Hepatocyte (in vitro differentiated cells): ENCODE measurements around the gene HNRNPR. TPM values are rescaled to one million over a fixed set of nuclear protein-coding genes. Genes with fewer than 3 reads are reported as not detected.
"Not testable (repeated sequence)": the region's sequence is repeated elsewhere in the genome, so short reads cannot be mapped to it uniquely, and the experiment has no call there.

Experiments
- DNase-seq: peaks from one replicate; pipeline ENCODE4 v3.0.0-alpha.2; 2016; ENCODE audit warnings: low spot score
- H2AFZ ChIP-seq: fragments of 200-600 bp; sonication (generic); 2 replicates; pipeline ENCODE4 v1.6.0; 2016; ENCODE audit warnings: antibody characterized with exemption, mild to moderate bottlenecking
- H3K27ac ChIP-seq: fragments of 200-600 bp; sonication (generic); 2 replicates; pipeline ENCODE4 v1.5.1; 2016; ENCODE audit warnings: mild to moderate bottlenecking
- H3K27me3 ChIP-seq: fragments of 200-600 bp; sonication (generic); 2 replicates; pipeline ENCODE4 v1.6.1; 2016
- H3K36me3 ChIP-seq: fragments of 200-600 bp; sonication (generic); replicated peaks from 2 replicates; pipeline ENCODE4 v1.5.1; 2016; ENCODE audit warnings: low read depth; ENCODE audit not compliant: insufficient read depth
- H3K4me1 ChIP-seq: fragments of 200-600 bp; sonication (generic); 2 replicates; pipeline ENCODE4 v1.5.1; 2016; ENCODE audit warnings: mild to moderate bottlenecking, moderate library complexity; ENCODE audit not compliant: insufficient read depth
- H3K4me2 ChIP-seq: fragments of 200-600 bp; sonication (generic); 2 replicates; pipeline ENCODE4 v1.6.0; 2016
- H3K4me3 ChIP-seq: fragments of 200-600 bp; sonication (generic); 2 replicates; pipeline ENCODE4 v1.5.1; 2016; ENCODE audit warnings: mild to moderate bottlenecking
- H3K79me2 ChIP-seq: fragments of 200-600 bp; sonication (generic); 2 replicates; pipeline ENCODE4 v1.6.0; 2017; ENCODE audit warnings: mild to moderate bottlenecking
- H3K9me2 ChIP-seq: fragments of 200-600 bp; sonication (generic); replicated peaks from 2 replicates; pipeline ENCODE4 v1.6.0; 2017; ENCODE audit warnings: mild to moderate bottlenecking; ENCODE audit not compliant: insufficient read depth
- H3K9me3 ChIP-seq: fragments of 200-600 bp; sonication (generic); 2 replicates; pipeline ENCODE4 v1.5.1; 2016; ENCODE audit warnings: low read depth, mild to moderate bottlenecking
- H4K20me1 ChIP-seq: fragments of 200-600 bp; sonication (generic); 2 replicates; pipeline ENCODE4 v1.6.0; 2016; ENCODE audit warnings: mild to moderate bottlenecking; ENCODE audit not compliant: insufficient read depth, poor library complexity, severe bottlenecking
- EZH2 ChIP-seq: fragments of 200-600 bp; sonication (generic); IDR thresholded peaks from 2 replicates; pipeline ENCODE4 v1.6.1; 2016; ENCODE audit warnings: antibody characterized with exemption, mild to moderate bottlenecking, borderline replicate concordance
- EZH2phosphoT487 ChIP-seq: fragments of 200-600 bp; sonication (generic); IDR thresholded peaks from one replicate; pipeline ENCODE4 v1.6.1; 2018; ENCODE audit warnings: antibody characterized with exemption, mild to moderate bottlenecking, low read depth, moderate library complexity; ENCODE audit not compliant: unreplicated experiment, severe bottlenecking
- WGBS: methylation state at CpG from one replicate; pipeline ENCODE4 v1.1.6; 2016; ENCODE audit warnings: low lambda C conversion rate; ENCODE audit errors: missing lambda C conversion rate; 5-methylcytosine and 5-hydroxymethylcytosine counted together
- polyA plus RNA-seq: library from polyadenylated mRNA; unstranded; fragments of >200 nt; fragmentation: Nextera tagmentation; extraction: Ambion mirVana; gene quantifications from 2 replicates; pipeline ENCODE4 v1.2.1, GENCODE V29; 2016
- total RNA-seq: library from RNA; depleted of rRNA; stranded (reverse); fragments of >200 nt; gene quantifications from 2 replicates; pipeline ENCODE4 v1.2.3, GENCODE V29; 2014
- TF ChIP-seq, protein P1 (sequence below): fragments of 200-600 bp; sonication (generic); IDR thresholded peaks from 2 replicates; pipeline ENCODE4 v1.5.1; 2016; ENCODE audit warnings: antibody characterized with exemption, mild to moderate bottlenecking; ENCODE audit not compliant: poor library complexity

HNRNPR gene
- total and polyA plus RNA-seq, 2 experiments from 2014 or later = 106 to 112 TPM

DNA sequence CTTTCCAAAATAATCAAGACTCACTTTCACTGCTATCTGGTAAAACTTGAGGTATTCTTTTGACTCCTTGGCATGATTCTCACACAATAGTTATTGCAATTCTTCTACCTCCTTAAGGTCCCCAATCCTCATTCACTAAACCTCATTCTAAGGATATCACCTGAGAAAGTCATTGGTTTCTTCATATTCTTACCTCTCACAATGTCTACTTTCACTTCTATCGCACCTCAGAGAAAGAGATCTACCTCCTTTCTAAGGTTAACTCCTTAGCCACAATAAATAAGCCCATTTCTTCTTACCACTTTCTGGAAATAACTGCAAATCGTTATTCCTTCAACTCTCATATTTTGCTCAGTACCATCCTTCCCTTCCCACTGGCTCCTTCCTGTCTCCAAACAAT is 18.7 kb downstream of the HNRNPR start:
- Histone ChIP-seq H3K9me2 (no peaks in the 10 kb centered on the region), H3K4me3 (no peak overlapping the region), H3K9me3 (no peaks in the 10 kb centered on the region), H4K20me1 (peaks cover 55% of the 10 kb centered on the region), H3K36me3 (no peaks in the 10 kb centered on the region), H3K4me2 (no peak overlapping the region), H3K4me1 (no peaks in the 10 kb centered on the region), H3K79me2 (peaks cover 92% of the 10 kb centered on the region), H2AFZ (no peak overlapping the region), H3K27ac (no peak overlapping the region), H3K27me3 (no peaks in the 10 kb centered on the region)
- no peak for TF ChIP-seq EZH2phosphoT487
- TF ChIP-seq, protein P1, sequence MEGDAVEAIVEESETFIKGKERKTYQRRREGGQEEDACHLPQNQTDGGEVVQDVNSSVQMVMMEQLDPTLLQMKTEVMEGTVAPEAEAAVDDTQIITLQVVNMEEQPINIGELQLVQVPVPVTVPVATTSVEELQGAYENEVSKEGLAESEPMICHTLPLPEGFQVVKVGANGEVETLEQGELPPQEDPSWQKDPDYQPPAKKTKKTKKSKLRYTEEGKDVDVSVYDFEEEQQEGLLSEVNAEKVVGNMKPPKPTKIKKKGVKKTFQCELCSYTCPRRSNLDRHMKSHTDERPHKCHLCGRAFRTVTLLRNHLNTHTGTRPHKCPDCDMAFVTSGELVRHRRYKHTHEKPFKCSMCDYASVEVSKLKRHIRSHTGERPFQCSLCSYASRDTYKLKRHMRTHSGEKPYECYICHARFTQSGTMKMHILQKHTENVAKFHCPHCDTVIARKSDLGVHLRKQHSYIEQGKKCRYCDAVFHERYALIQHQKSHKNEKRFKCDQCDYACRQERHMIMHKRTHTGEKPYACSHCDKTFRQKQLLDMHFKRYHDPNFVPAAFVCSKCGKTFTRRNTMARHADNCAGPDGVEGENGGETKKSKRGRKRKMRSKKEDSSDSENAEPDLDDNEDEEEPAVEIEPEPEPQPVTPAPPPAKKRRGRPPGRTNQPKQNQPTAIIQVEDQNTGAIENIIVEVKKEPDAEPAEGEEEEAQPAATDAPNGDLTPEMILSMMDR = no peak
- no peak for TF ChIP-seq EZH2
- DNase-seq = no peak
- 94% methylated on average over 2 of the region's 2 CpGs for WGBS

DNA sequence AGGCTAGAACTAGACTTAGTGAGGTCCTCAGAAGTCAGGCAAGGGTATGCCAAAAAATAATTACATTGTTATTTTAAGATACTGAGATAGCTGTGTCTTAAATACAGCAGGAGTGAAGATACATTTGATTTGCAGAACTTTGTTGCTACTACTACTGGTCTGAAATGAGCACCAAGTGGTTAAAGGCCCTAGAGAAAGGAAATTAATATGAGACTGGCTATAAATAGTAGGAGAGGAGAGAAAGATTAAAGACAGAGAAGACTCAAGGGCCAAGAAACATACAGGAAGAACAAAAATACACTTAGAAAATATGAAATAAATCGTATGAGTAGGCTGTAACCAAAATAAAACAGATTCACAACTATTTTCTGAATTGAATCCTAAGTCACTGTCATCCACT is 21.3 kb downstream of the HNRNPR start:
- Histone ChIP-seq H3K4me2 (no peak overlapping the region), H3K9me2 (no peaks in the 10 kb centered on the region), H3K36me3 (no peaks in the 10 kb centered on the region), H3K27me3 (no peaks in the 10 kb centered on the region), H3K27ac (no peak overlapping the region), H4K20me1 (peaks cover 36% of the 10 kb centered on the region), H2AFZ (no peak overlapping the region), H3K4me1 (no peaks in the 10 kb centered on the region), H3K79me2 (peaks cover 88% of the 10 kb centered on the region), H3K9me3 (no peaks in the 10 kb centered on the region), H3K4me3 (no peak overlapping the region)
- no peak for DNase-seq
- TF ChIP-seq EZH2phosphoT487 (no peak), EZH2 (no peak)
- TF ChIP-seq, protein P1 = no peak
- 88% methylated on average over 1 of the region's 1 CpG for WGBS

DNA sequence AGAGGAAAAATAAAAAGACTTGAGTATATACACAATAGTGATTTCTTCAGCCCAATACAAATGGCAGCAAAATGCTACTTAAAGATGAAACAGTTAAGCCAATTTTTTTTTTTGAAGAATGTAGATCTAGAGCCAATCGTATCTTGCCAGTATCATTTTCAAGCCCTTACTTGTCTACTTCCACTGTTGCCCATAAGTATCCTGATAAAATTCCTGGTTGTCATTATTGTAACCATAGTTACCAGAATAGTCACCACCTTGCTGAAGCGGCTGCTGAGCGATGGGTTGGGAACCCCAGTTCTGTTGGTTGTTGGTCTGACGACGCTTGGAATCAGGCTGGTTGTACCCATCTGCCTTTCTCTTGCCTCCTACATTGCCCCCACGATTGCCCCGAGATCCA is 33.8 kb downstream of the HNRNPR start:
- not testable (repeated sequence) for H3K4me3 ChIP-seq, H4K20me1 ChIP-seq, H3K4me1 ChIP-seq, DNase-seq, H3K9me3 ChIP-seq, H3K9me2 ChIP-seq, H3K27me3 ChIP-seq, H3K27ac ChIP-seq, H2AFZ ChIP-seq, H3K4me2 ChIP-seq, H3K36me3 ChIP-seq
- WGBS = 93% methylated on average over 7 of the region's 7 CpGs
- peaks cover 65% of the 10 kb centered on the region for H3K79me2 ChIP-seq

DNA sequence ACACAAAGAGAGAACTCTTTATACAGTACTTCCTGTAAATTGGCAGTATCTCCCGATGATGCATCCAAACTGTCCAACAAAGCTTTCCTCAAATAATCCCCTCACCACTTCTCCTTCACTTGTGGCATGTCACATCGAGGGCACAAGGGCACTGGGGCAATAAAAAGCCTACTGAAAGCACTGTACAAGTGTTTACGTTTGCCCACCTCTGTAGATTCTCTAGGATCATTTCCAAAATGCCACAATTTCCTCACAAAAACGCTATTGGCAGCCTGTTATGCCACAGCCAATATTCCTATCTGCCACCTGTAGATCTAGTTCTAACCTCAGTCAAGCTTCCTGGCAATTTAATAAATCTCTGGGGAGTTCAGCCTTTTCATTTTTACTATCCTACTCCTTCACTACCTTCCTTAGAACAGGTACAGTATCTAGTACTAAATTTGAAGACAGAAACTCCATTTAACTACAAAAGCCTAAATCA is 39.9 kb downstream of the HNRNPR start:
- peaks cover 24% of the 10 kb centered on the region for H3K79me2 ChIP-seq
- no peaks in the 10 kb centered on the region for H3K4me1 ChIP-seq
- H3K4me3 ChIP-seq = no peak overlapping the region
- no peaks in the 10 kb centered on the region for H3K27me3 ChIP-seq
- WGBS = 86% methylated on average over 4 of the region's 4 CpGs
- TF ChIP-seq, protein P1 = no peak
- TF ChIP-seq EZH2 (no peak), EZH2phosphoT487 (no peak)
- H3K36me3 ChIP-seq = no peaks in the 10 kb centered on the region
- H3K4me2 ChIP-seq = no peak overlapping the region
- H3K9me3 ChIP-seq = no peaks in the 10 kb centered on the region
- H3K27ac ChIP-seq = peak overlapping the region; percentile 17
- no peak overlapping the region for H2AFZ ChIP-seq
- no peaks in the 10 kb centered on the region for H4K20me1 ChIP-seq
- H3K9me2 ChIP-seq = no peaks in the 10 kb centered on the region
- DNase-seq = no peak
